Activated T-cell treated with anti-CD3 and anti-CD28 coated beads for 4 hours (primary cell): ENCODE measurements around the gene NEK4.

Experiments used
- DNase-seq: peaks from one replicate; pipeline ENCODE4 v3.0.0-alpha.2; 2020

Gene NEK4

DNA sequence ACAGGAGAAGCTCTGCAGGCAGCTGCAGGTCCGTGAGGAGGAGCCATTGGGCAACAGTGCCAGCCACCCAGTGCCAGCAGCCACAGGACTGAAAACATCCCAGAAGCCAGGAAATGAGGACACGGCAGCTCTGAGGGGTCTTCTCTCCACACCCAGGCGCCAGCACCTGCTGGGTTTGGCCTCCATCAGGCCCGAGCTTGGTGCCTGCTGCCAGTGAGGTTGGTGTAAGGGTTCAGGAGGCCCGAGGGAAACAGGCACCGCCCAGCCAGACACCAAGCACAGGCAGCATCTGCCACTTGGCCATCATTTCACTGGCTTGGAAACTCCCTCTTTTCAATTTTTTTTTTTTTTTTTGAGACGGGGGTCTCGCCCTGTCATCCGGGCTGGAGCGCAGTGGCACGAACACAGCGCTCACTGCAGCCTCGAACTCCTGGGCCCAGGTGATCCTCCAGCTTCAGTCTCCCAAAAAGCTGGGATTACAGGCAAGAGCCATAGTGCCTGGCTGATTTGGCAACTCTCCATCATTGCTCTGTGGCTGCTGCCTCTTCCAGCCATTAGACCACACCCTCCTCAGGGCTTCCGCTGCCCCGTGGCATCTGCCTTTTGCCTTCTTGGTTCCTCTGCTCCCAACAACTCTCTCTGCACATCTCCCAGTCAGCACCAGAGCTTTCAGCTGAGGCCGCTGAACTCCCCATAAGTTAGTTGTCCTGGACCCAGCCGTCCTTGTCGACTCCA lies 22.4 kb upstream of the NEK4 start:
- no peak for DNase-seq

DNA sequence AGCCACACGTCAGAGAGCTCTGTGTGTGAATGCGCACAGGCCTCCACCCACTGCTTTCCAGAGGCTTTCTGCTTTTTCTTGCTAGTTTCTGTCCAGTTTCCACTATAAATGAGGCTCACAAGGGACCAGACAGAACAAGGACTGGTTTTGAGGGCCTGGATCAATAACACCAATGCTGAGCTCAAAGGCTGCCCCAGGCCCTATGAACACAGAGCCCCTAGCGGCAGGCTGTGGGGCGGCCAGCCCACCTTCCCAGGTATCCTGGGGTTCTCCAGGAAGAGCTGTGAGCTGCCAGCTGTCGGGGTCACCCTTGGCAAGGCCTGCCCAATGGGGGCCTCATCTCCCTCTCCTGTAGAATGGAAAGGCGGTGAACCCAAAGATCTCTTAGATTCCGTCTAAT lies 21.7 kb upstream of the NEK4 start:
- no peak for DNase-seq

DNA sequence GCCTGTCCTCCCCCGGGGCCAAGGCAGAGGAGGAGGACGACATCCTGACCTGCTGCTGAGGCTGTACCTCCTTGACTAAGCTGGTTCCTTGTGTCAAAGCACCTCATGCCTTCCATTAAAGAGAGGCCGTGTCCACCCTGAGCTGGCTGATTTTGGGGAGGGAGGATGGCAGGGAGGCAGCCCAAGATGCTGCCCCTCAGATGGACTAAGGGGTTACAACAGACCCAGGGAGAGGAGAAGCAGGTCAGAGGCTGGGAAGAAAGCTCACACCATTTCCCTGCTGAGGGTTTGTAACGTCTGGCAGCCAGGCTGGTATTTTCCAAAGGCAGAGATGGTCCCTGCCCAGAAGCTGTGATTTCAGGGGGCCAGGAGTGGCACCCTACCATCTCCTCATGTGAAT lies 21.2 kb upstream of the NEK4 start:
- no peak for DNase-seq

DNA sequence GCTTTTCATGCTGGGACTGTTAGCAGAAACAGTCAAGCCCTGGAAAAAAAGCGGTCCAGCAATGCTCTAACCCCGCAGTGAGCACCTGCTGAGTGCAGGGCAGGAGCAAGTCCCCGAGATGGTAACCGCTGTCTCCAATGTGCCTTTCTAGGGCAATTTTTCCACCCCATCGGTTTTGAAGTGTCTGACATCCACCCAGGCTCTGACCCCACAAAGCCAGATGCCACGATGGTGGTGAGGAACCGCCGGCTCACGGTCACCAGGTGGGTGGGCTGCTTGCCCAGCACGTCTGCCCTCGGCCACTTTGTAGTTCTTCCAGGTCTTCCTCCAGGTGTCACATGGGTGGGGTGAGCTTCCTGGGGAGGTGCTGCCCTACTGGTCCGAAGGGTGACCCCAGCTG lies 20.6 kb upstream of the NEK4 start:
- no peak for DNase-seq

DNA sequence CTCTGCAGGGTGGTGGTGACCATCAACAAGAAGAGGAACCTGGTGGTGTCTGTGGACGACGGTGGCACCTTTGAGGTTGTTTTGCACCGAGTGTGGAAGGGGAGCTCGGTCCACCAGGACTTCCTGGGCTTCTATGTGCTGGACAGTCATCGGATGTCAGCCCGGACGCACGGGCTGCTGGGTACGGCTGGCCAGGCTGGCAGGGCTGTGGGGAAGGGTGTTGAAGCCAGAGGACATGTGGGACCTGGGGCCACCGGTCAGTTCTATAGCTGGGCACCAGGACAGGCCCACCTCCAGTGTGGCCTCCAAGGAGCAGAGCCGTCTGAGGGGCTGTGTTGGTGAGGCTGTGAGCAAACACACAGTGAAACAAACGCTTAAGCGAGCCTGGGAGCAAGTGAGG lies 20.0 kb upstream of the NEK4 start:
- no peak for DNase-seq

DNA sequence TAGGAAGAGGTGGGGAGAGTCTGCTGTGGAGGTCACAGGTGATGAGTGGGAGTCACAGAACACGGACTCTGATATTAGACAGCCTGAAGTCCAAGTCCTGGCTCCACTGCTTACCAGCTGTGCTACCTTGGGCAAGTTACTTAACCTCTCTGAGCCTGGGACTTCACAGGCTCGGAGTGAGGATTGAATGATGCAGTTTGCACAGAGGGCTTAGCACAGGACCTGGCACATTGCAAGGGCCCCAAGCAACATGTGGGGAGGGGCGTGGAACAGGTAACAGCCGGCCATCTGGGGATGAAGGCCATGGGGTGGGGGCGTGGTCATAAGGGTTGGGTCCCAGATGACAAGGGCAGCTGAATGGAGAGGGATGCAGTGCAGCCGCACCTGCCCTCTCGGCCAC lies 19.6 kb upstream of the NEK4 start:
- DNase-seq: no peak

DNA sequence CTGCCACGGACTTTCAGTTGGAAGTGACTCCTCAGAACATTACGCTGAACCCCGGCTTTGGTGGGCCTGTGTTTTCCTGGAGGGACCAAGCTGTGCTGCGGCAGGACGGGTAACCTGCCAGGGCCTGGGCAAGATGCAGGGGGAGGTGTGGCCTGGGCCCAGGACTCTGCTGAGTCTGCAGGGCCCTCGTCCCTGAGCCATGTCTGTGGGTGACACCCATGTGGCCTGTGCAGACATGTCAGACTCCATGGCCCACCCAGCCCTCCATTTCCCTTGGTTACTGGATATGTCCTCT lies 19.0 kb upstream of the NEK4 start:
- no peak for DNase-seq

DNA sequence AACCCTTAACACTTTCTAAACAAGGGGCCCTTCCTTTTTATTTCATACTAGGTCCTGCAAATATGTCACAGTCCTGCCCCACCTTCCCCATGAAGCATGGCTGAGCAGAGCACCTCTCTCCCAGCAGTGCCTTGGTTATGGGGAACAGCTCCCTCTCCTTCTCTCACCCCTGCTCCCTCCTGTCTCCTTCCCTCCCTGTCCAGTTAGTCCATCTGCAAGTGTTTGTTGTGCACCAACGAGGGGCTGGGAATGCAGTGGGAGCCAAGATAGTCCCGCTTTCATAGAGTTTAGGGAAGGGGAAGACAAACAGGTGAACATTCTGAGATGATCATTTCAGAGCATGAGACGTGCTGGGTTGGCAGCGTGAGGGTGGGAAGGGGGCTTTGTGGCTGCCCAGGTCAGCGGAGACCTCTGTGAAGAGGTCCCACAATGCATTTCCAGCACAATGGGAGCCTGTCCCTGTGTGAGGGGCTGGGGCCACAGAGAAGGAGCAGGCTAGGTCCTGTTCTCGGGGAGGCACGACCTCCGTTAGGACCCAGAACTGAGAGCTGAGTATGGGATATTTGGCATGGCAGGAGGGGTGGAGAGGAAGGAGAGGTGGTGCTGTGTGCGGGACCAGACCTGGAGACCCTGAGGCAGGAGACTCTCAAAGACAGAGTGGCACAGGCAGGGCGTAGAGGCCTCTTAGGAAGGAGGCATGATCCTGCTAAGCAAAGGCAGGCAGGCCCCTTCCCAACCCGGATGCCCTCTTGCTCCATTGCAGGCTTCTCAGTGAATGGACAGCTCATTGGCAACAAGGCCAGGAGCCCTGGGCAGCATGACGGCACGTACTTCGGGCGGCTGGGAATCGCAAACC lies 18.4 kb upstream of the NEK4 start:
- no peak for DNase-seq

DNA sequence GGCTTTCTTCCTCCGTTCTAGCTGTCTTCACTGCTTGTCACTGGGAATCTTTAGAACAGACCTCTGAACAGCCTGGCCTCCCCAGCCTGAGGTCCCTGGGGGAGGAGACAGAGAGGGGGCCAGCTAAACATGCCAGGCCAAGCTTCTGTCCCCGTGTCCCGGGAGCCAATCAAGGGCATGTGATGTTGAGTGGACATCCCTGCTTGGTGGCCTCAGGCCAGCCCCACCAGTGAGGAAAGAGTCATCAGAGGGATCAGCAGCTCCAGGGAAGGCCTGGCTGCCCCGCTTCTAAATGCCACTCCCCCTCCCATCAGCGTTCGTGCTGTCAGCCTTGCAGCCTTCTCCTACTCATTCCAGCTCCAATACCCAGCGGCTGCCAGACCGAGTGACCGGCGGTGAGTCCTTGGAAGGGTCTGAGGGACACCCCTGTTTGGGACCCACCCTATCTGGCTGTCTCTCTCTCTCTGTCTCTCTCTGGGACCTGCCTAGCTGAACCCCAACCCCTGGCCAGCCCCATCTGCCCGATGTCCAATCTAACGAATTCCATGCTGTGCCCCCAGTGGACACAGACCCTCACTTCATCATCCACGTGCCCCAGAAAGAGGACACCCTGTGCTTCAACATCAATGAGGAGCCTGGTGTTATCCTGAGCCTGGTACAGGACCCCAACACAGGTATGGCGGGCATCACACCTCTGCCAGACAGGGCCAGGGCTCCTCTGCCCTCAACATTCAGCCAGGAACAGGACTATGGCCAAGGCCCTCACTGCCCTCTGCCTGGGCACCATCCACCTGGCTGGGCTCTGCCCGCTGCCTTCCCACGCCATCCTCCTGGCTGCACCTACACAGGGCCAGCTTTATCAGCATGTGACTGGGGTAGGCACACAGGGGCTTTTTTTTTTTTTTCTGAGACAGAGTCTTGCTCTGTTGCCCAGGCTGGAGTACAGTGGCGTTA lies 17.2 kb upstream of the NEK4 start:
- no peak for DNase-seq

DNA sequence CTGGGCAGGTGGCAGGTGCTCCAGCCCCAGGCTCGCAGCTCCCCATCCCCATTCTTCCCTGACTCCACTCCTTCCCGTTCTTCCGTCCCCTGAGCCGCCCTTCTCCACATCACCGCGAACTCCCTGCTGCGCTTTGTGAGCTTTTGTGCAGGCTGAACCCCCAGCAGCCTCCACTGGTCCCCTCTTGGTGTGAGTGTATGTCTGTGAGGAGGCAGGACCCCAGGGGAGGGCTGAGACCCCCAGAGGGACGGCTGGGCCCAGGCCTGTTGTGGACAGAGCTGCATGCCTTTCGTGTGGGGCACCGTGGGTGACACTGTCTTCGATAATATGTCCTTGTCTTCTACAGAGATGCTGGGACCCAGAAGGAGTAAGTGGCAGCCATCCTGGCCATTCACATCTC lies 16.5 kb upstream of the NEK4 start:
- no peak for DNase-seq

DNA sequence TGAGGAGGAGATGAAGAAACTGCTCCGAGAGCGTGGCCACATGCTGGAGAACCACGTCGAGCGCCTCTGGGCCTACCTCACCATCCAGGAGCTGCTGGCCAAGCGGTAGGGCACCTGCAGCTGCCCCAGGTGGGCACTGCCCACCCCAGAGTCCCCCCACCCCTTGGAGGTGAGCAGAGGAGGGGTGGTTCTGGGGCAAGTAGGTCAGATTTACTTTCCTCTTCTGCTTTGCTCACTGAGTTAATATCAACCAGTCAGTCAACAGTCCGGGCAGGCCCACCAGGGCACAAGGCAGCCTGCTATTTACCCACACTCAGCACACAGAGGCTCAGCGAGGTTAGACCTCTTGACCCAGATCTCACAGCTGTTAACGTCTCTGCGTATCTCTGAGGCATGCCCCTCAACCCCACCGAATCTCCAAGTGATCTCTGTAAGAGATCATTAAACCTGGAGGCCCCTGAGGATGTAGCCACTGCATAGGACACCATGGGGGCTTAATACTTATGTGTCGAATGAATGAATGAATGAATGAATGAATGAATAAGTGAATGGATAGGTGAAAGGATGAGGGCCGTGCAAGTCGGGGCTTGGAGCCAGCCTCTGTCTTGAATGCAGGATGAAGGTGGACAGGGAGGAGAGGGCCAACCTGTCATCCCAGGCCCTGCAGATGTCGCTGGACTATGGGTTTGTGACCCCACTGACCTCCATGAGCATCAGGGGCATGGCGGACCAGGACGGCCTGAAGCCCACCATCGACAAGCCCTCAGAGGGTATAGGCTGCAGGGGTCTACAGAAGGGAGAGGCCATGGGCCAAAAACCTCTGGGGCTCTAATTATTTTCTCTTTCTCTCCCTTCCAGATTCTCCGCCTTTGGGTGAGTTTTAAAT lies 15.8 kb upstream of the NEK4 start:
- DNase-seq: no peak

DNA sequence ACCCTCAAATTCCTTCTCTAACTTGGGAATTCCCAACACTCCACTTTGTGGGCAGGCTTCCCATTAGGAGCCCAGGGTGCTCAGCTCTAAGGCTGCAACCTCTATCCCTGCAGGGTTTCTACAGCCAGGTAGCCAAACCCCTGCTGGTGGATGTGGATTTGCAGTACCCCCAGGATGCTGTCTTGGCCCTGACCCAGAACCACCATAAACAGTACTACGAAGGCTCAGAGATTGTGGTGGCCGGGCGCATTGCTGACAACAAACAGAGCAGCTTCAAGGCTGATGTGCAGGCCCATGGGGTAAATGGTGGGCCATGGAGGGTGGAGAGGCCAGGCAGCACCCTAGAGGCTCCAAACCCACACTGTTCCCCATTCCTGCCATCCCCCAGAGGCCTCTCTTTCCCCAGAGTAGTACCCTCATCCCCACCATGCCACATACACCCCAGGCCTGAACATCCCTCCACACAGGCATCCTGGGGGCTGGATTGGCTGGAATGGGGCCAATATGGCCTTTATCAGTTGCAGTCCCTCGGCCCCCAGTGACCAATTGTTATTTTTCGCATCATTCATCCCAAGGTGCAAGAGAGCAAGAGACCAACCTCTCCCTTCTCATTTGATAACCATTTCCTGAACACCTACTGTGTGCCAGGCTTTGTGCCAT lies 14.3 kb upstream of the NEK4 start:
- no peak for DNase-seq

DNA sequence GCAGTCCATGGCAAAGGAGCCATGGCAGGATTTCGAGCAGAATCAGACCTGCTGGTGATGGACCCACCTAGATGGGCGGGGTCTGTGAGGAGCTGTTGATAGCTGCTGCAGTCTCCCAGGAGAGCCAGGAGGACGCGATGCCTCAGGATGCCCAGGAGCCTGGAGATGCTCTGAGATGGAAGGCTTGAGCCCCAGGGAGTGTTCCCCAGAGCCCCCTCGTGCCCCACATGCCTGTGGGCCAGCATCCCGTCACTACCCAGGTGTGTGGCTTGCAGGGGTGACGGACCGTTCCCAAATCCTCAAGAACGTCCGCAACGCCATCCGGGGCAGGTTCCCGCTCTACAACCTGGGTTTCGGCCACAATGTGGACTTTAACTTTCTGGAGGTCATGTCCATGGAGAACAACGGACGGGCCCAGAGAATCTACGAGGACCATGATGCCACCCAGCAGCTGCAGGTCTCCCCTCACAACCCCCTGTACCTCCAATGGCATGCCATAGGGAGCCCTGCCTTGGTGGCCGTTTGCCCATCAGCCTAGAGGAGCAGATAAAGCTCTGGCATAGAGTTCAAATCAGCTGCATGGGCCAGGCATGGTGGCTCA lies 13.4 kb upstream of the NEK4 start:
- DNase-seq: no peak

DNA sequence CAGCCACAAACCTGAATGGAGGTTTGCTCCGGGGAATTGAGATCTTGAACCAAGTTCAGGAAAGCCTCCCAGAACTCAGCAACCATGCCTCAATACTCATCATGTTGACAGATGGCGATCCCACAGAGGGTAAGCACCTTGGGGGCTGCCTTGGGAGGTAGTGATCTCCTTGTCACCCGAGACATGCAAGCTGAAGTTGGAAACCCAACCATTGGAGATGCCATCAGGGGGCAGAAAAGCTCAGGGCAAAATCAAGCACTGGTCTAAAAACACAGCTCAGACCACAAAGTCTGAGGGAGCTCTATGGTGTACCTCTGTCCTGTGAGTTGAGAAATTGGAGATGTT lies 12.4 kb upstream of the NEK4 start:
- DNase-seq: no peak

DNA sequence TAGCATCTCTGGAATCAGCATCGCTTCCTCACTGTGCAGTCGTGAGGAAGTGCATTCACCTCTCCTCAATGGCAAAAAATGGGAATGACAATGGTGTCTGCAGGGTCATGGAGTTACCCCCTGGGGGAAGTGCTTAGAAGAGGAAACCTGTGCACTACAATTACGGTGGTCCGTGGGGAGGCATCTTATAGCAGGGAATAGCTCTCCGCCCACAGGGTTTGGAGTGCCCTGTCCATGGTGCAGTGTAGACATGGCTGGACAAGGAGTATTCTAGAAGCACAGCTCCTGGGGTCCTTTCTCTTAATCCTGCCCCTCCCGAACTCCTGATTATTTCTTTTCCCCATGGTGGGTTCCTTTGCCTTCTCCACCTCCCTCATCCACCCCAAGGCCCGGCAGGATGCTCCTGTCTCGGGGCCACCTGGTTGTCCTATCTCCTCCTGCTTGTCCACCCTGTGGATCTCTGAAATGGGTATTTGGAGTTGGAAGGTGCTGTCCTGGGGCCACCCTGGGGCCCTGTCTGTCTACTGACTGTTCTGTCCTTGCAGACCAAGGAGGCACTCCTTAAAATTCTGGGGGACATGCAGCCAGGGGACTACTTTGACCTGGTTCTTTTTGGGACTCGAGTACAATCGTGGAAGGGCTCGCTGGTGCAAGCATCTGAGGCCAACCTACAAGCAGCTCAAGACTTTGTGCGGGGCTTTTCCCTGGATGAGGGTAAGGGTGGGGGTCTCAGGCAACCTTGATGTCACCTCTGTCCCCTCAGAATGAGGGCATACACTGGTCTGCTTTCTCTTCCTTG lies 11.9 kb upstream of the NEK4 start:
- DNase-seq: no peak

DNA sequence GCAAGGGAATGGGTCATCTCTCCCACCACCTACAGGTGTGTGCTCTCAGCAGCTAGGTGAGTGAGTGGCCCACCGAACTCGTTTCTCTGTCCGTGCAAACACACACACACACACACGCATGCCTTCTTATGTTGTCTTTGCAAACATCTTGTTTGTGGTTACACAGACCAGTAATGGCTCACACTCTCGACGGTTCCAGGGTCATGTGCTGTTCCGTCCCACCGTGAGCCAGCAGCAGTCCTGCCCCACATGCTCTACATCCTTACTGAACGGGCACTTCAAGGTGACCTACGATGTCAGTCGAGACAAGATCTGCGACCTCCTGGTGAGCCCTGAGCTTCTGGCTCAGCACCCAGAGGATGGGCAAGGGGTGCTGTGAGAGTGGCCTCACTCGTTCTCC lies 11.0 kb upstream of the NEK4 start:
- no peak for DNase-seq

DNA sequence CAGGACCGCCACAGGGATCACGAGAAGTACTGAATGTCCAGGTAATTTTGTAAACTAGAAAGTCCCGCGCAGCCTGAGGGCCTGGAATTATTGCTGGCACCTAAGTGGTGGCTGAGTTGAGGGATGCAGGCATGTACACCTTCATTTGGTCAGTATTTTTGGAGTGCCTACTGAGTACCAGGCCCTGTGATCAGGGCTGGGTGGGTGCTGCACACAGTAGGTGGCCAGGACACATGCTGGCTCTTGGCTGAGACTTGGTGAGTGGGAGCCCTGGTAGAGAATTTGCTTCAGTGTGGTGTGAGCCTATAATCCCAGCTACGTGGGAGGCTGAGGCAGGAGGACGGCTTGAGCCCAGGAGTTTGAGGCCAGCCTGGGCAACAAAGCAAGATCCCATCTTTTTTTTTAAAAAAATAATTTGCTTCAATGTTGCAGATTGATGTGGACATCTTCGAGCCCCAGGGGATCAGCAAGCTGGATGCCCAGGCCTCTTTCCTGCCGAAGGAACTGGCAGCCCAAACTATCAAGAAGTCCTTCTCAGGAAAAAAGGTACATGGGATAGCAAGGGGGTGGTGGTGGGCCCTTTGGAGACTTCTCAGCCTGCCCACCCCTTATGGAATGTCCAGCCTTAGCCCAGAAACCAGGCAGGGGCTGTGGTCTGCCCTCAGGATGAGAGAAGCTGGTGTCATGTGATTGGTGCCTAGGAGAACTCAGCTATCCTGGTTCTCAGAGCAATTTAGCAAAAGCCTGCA lies 9.3 kb upstream of the NEK4 start:
- no peak for DNase-seq

DNA sequence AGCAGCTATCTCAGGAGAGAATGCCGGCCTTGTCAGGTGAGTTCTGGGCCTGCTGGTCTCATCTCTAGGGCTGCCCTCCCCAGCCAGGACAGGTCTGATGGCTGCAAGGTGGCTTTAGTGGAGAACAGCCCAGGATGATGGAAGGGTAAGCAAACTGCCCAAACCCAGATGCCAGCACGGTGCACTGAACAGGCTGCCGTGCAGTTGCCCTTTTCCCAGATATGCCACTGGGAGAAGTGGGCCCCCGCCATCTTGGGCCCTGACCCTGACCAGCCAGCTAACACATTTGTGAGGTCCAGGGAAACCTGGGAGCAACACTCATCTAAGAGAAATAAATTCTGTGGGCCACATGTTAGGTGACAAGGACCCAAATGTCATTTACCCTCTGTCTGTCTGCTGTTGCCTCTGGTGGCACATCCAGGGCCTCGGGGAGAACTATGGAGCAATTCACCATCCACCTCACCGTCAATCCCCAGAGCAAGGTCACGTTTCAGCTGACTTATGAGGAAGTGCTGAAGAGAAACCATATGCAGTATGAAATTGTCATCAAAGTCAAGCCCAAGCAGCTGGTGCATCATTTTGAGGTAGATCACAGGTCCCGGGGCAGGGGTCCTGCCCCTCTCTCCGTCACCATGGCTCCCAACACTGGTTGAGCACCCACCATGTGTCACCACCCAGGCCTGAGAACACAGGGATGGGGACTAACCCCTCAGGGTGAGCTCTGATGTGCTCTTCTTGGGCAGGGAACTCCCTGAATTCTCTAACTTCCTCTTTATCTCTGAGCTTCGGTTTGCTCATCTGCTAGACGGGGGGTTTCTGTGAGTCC lies 8.5 kb upstream of the NEK4 start:
- DNase-seq: no peak
